ENCODE measurements around the gene CCDC152.

DNA sequence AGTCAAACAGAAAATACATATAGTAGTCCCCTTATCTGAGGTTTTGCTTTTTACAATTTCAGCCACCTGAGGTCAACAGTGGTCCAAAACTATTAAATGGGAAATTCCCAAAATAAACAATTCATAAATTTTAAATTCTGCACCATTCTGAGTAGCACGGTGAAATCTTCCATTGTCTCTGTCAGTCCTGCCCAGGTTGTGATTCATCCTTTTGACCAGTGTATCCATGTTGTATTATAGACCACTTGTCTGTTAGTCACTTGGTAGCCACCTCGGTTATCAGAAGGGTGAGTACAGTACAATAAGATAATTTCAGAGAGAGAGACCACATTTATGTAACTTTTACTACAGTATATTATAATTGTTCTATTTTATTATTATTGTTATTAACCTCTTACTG, 2.8 kb downstream of the CCDC152 start:
- TF ChIP-seq, protein P1, sequence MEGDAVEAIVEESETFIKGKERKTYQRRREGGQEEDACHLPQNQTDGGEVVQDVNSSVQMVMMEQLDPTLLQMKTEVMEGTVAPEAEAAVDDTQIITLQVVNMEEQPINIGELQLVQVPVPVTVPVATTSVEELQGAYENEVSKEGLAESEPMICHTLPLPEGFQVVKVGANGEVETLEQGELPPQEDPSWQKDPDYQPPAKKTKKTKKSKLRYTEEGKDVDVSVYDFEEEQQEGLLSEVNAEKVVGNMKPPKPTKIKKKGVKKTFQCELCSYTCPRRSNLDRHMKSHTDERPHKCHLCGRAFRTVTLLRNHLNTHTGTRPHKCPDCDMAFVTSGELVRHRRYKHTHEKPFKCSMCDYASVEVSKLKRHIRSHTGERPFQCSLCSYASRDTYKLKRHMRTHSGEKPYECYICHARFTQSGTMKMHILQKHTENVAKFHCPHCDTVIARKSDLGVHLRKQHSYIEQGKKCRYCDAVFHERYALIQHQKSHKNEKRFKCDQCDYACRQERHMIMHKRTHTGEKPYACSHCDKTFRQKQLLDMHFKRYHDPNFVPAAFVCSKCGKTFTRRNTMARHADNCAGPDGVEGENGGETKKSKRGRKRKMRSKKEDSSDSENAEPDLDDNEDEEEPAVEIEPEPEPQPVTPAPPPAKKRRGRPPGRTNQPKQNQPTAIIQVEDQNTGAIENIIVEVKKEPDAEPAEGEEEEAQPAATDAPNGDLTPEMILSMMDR (conservative IDR thresholded peaks at IDR 0.05; ENCODE audit: low read length), result no peak
- TF ChIP-seq EZH2phosphoT487 (IDR thresholded peaks at IDR 0.05; ENCODE audit: borderline replicate concordance), result no peak
